Esophagus (tissue), 2 donors: ENCODE results near the gene INMT. TPM values are rescaled to one million over a fixed set of nuclear protein-coding genes. Genes with fewer than 3 reads are reported as not detected.

Source experiments
- H3K27ac ChIP-seq, 2 donors: one replicate each; pipeline ENCODE4 v1.5.1; 2013; ENCODE audit warnings: low read depth in 2 of 2, mild to moderate bottlenecking in 2 of 2, inconsistent platforms in 1 of 2, low read length in 1 of 2, moderate library complexity in 1 of 2
- H3K27me3 ChIP-seq, 2 donors: one replicate each; pipeline ENCODE4 v1.6.1; 2013; ENCODE audit warnings: low read length in 2 of 2, control low read depth in 1 of 2, mild to moderate bottlenecking in 1 of 2; ENCODE audit not compliant: insufficient read depth in 2 of 2, control insufficient read depth in 1 of 2
- H3K36me3 ChIP-seq, 2 donors: one replicate each; pipeline ENCODE4 v1.6.1; 2013; ENCODE audit warnings: low read length in 1 of 2; ENCODE audit not compliant: control insufficient read depth in 2 of 2, insufficient read depth in 2 of 2
- H3K4me1 ChIP-seq, 2 donors: one replicate each; pipeline ENCODE4 v1.6.1; 2013; ENCODE audit warnings: low read length in 1 of 2; ENCODE audit not compliant: control insufficient read depth in 2 of 2, insufficient read depth in 2 of 2
- H3K4me3 ChIP-seq, 2 donors: one replicate each; pipeline ENCODE4 v1.5.1; 2013; ENCODE audit warnings: low read length in 2 of 2, mild to moderate bottlenecking in 2 of 2, low read depth in 1 of 2, moderate library complexity in 1 of 2
- H3K9me3 ChIP-seq, 2 donors: one replicate each; pipeline ENCODE4 v1.6.1; 2013; ENCODE audit warnings: mild to moderate bottlenecking in 2 of 2, low read depth in 1 of 2, low read length in 1 of 2, moderate library complexity in 1 of 2; ENCODE audit not compliant: control insufficient read depth in 2 of 2, insufficient read depth in 1 of 2
- WGBS, 2 donors: extraction: QIAGEN DNeasy Blood & Tissue Kit; methylation state at CpG; one replicate each; pipeline ENCODE4 v1.1.7; 2013; 5-methylcytosine and 5-hydroxymethylcytosine counted together
- polyA plus RNA-seq, 2 donors: library from polyadenylated mRNA; stranded (reverse); fragments of 200-250 nt; gene quantifications; one replicate each; pipeline ENCODE4 v1.2.3, GENCODE V29; 2013
- donor health status: healthy with polysubstance abuse.
- donor health status: Bipolar disorder and iron deficiency.

The INMT gene
- polyA plus RNA-seq, 2 donors: 2.4 to 4.5 TPM

GRCh38 chr7:30723776-30724175, 28.2 kb upstream of the INMT start:
- no peak overlapping the region for H3K27ac ChIP-seq
- WGBS, 2 donors: 60 to 75% methylated on average over 4 of the region's 4 CpGs
- peaks cover 0 to 2% of the 10 kb centered on the region in 2 donors for H3K4me1 ChIP-seq
- H3K36me3 ChIP-seq: peaks cover 0 to 4% of the 10 kb centered on the region in 2 donors
- no peaks in the 10 kb centered on the region for H3K27me3 ChIP-seq
- H3K4me3 ChIP-seq: no peak overlapping the region
- peaks cover 2 to 8% of the 10 kb centered on the region in 2 donors for H3K9me3 ChIP-seq

GRCh38 chr7:30726296-30727006, 25.5 kb upstream of the INMT start:
- Histone ChIP-seq H3K9me3 (no peaks in the 10 kb centered on the region), H3K4me3 (no peak overlapping the region), H3K27ac (no peak overlapping the region), H3K4me1 (peaks cover 0 to 2% of the 10 kb centered on the region in 2 donors), H3K27me3 (no peaks in the 10 kb centered on the region), H3K36me3 (no peaks in the 10 kb centered on the region)
- WGBS, 2 donors: 94% methylated on average over 7 of the region's 7 CpGs

- Histone ChIP-seq H3K9me3 (no peaks in the 10 kb centered on the region), H3K27me3 (no peaks in the 10 kb centered on the region), H3K36me3 (no peaks in the 10 kb centered on the region), H3K4me1 (peaks cover 0 to 2% of the 10 kb centered on the region in 2 donors), H3K4me3 (no peak overlapping the region), H3K27ac (no peak overlapping the region)
- 59 to 60% methylated on average over 8 of the region's 8 CpGs for WGBS, 2 donors
Observed at GRCh38 chr7:30727061-30727945, 24.6 kb upstream of the INMT start.

- Histone ChIP-seq H3K4me1 (no peaks in the 10 kb centered on the region), H3K36me3 (no peaks in the 10 kb centered on the region), H3K4me3 (no peak overlapping the region), H3K9me3 (no peaks in the 10 kb centered on the region), H3K27ac (no peak overlapping the region), H3K27me3 (no peaks in the 10 kb centered on the region)
- 77% methylated on average over 6 of the region's 6 CpGs for WGBS, 2 donors
Observed at GRCh38 chr7:30728591-30729100, 23.3 kb upstream of the INMT start.

GRCh38 chr7:30729642-30730041, 22.3 kb upstream of the INMT start:
- Histone ChIP-seq H3K4me1 (no peaks in the 10 kb centered on the region), H3K27me3 (no peaks in the 10 kb centered on the region), H3K4me3 (no peak overlapping the region), H3K9me3 (no peaks in the 10 kb centered on the region), H3K36me3 (no peaks in the 10 kb centered on the region), H3K27ac (no peak overlapping the region)
- WGBS, 2 donors: 53 to 58% methylated on average over 2 of the region's 2 CpGs

- 98 to 99% methylated on average over 2 of the region's 2 CpGs for WGBS, 2 donors
- Histone ChIP-seq H3K4me1 (no peaks in the 10 kb centered on the region), H3K36me3 (no peaks in the 10 kb centered on the region)
Observed at GRCh38 chr7:30730097-30730496, 21.8 kb upstream of the INMT start.

GRCh38 chr7:30730996-30731395, 20.9 kb upstream of the INMT start:
- Histone ChIP-seq H3K27ac (no peak overlapping the region), H3K36me3 (no peaks in the 10 kb centered on the region), H3K27me3 (no peaks in the 10 kb centered on the region), H3K9me3 (no peaks in the 10 kb centered on the region), H3K4me3 (no peak overlapping the region), H3K4me1 (no peaks in the 10 kb centered on the region)
- 87 to 89% methylated on average over 4 of the region's 4 CpGs for WGBS, 2 donors

More at GRCh38 chr7:30730097-30730496, 21.8 kb upstream of the INMT start:
- H3K4me3 ChIP-seq: no peak overlapping the region
- no peaks in the 10 kb centered on the region for H3K9me3 ChIP-seq
- H3K27ac ChIP-seq: no peak overlapping the region
- no peaks in the 10 kb centered on the region for H3K27me3 ChIP-seq

GRCh38 chr7:30731581-30731980, 20.4 kb upstream of the INMT start:
- H3K9me3 ChIP-seq: no peaks in the 10 kb centered on the region
- H3K4me3 ChIP-seq: no peak overlapping the region
- H3K4me1 ChIP-seq: no peaks in the 10 kb centered on the region
- no peaks in the 10 kb centered on the region for H3K27me3 ChIP-seq
- H3K36me3 ChIP-seq: no peaks in the 10 kb centered on the region
- 66 to 70% methylated on average over 11 of the region's 11 CpGs for WGBS, 2 donors
- H3K27ac ChIP-seq: no peak overlapping the region

GRCh38 chr7:30732606-30733005, 19.3 kb upstream of the INMT start:
- no peaks in the 10 kb centered on the region for H3K27me3 ChIP-seq
- no peak overlapping the region for H3K27ac ChIP-seq
- H3K9me3 ChIP-seq: no peaks in the 10 kb centered on the region
- H3K4me3 ChIP-seq: no peak overlapping the region
- no peaks in the 10 kb centered on the region for H3K36me3 ChIP-seq
- WGBS, 2 donors: 83 to 86% methylated on average over 12 of the region's 12 CpGs
- H3K4me1 ChIP-seq: no peaks in the 10 kb centered on the region
